Fibroblast of skin of abdomen (primary cell): ENCODE data around the gene FHIP1B. TPM values are rescaled to one million over a fixed set of nuclear protein-coding genes. Genes with fewer than 3 reads are reported as not detected.
"Not testable (repeated sequence)": the region's sequence is repeated elsewhere in the genome, so short reads cannot be mapped to it uniquely, and the experiment has no call there.

Source experiments
- DNase-seq: peaks from one replicate; pipeline ENCODE4 v3.0.0-alpha.2; 2013
- polyA plus RNA-seq, 2 experiments: library from polyadenylated mRNA; unstranded; fragments of 120-200 nt; gene quantifications; one replicate each; pipeline ENCODE4 v1.2.1, GENCODE V29; 2013; ENCODE audit not compliant: insufficient read length in 2 of 2

Gene FHIP1B
- 17.8 TPM for polyA plus RNA-seq (2013, experiment 1 of 2; ENCODE audit: insufficient read length)
- polyA plus RNA-seq (2013, experiment 2 of 2; ENCODE audit: insufficient read length) = 20.2 TPM

- peak; percentile 100 for DNase-seq
Measured at GRCh38 chr11:6234387-6235107, at the start of gene FHIP1B. Gene FHIP1B (minus strand): TSS chr11:6234636. CDS start chr11:6224516, 10,120 bp downstream.

- no peak for DNase-seq
Measured at GRCh38 chr11:6283453-6284023, 49.1 kb upstream of the FHIP1B start.

- not testable (repeated sequence) for DNase-seq
Measured at GRCh38 chr11:6280809-6281208, 46.4 kb upstream of the FHIP1B start.

- no peak for DNase-seq
Measured at GRCh38 chr11:6273188-6273587, 38.8 kb upstream of the FHIP1B start.

- no peak for DNase-seq
Measured at GRCh38 chr11:6271598-6271997, 37.2 kb upstream of the FHIP1B start.

- no peak for DNase-seq
Measured at GRCh38 chr11:6270584-6271246, 36.3 kb upstream of the FHIP1B start.

GRCh38 chr11:6269994-6270393 lies 35.6 kb upstream of the FHIP1B start:
- DNase-seq = no peak

- no peak for DNase-seq
Measured at GRCh38 chr11:6268820-6269219, 34.4 kb upstream of the FHIP1B start.

- DNase-seq = no peak
Measured at GRCh38 chr11:6263662-6264061, 29.2 kb upstream of the FHIP1B start.

GRCh38 chr11:6260207-6260726 lies 25.8 kb upstream of the FHIP1B start:
- DNase-seq = no peak

- no peak for DNase-seq
Measured at GRCh38 chr11:6258571-6259081, 24.2 kb upstream of the FHIP1B start.

- no peak for DNase-seq
Measured at GRCh38 chr11:6258141-6258540, 23.7 kb upstream of the FHIP1B start.

GRCh38 chr11:6253197-6253596 lies 18.8 kb upstream of the FHIP1B start:
- no peak for DNase-seq

- no peak for DNase-seq
Measured at GRCh38 chr11:6251990-6252473, 17.6 kb upstream of the FHIP1B start.

- DNase-seq = peak; percentile 65
Measured at GRCh38 chr11:6251120-6251733, 16.8 kb upstream of the FHIP1B start.

- peak; percentile 30 for DNase-seq
Measured at GRCh38 chr11:6249770-6250555, 15.5 kb upstream of the FHIP1B start.

- DNase-seq = not testable (repeated sequence)
Measured at GRCh38 chr11:6248897-6249296, 14.5 kb upstream of the FHIP1B start.

- DNase-seq = peak; percentile 27
Measured at GRCh38 chr11:6248248-6248647, 13.8 kb upstream of the FHIP1B start.

GRCh38 chr11:6245536-6245935 lies 11.1 kb upstream of the FHIP1B start:
- DNase-seq = no peak

- no peak for DNase-seq
Measured at GRCh38 chr11:6241316-6241715, 6.9 kb upstream of the FHIP1B start.

GRCh38 chr11:6240781-6241180 lies 6.3 kb upstream of the FHIP1B start:
- DNase-seq = no peak

- DNase-seq = no peak
Measured at GRCh38 chr11:6240139-6240538, 5.7 kb upstream of the FHIP1B start.
